ENCODE measurements around the gene PDXP. TPM values are rescaled to one million over a fixed set of nuclear protein-coding genes. Genes with fewer than 3 reads are reported as not detected.
A peak's percentile ranks its signal among the peaks of the same experiment; 100 is the strongest.

PDXP gene
- total and polyA plus RNA-seq, 2 of the 13 experiments (the other 11 are each of a cell fraction or from before 2014, with no cell fraction given) = 58.2 to 70.6 TPM

DNA sequence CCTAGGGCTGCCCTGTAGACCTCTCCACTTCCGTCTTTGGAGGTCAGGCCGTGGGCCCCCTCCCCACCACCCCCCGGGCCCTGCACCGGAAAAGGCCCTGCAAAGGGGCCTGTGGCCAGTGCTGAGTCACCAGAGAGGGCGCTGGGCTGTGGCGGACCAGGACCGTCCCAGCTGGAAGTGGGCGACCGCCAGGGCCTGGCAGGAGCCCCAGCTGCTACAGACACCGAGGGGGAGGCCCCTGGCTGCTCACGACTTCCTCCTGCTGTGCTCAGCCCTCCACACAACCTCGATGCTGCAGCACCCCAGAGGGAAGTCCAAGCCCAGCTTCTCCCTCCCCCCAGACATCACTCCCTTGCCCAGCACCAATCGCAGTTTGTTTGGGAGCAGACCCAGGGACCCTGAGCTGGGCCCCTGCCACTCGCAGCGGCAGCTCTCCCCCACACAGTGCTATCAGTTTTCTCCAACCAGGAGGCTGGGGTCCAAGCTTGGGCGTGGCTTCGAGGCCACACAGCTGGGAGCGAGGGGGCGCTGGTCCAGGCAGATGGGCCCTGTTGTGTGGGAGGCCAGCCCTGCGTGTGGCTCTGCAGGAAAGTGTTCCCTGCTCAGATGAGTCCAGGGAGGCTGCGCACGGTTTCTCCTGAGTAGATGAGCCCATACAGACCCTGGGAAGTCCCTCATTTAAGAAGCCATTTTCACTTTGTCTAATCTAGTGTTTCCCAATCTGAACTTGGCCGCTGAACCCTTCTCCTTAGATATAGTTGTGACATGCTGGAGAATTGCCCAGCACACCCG, 24.7 kb upstream of the PDXP start (continued):
- peak; percentile 42; the same call in 1 of the 2 replicates for TF ChIP-seq FOXO1 (CRISPR knock-in tag; IDR thresholded peaks at IDR 0.05)
- TF ChIP-seq, protein P1, sequence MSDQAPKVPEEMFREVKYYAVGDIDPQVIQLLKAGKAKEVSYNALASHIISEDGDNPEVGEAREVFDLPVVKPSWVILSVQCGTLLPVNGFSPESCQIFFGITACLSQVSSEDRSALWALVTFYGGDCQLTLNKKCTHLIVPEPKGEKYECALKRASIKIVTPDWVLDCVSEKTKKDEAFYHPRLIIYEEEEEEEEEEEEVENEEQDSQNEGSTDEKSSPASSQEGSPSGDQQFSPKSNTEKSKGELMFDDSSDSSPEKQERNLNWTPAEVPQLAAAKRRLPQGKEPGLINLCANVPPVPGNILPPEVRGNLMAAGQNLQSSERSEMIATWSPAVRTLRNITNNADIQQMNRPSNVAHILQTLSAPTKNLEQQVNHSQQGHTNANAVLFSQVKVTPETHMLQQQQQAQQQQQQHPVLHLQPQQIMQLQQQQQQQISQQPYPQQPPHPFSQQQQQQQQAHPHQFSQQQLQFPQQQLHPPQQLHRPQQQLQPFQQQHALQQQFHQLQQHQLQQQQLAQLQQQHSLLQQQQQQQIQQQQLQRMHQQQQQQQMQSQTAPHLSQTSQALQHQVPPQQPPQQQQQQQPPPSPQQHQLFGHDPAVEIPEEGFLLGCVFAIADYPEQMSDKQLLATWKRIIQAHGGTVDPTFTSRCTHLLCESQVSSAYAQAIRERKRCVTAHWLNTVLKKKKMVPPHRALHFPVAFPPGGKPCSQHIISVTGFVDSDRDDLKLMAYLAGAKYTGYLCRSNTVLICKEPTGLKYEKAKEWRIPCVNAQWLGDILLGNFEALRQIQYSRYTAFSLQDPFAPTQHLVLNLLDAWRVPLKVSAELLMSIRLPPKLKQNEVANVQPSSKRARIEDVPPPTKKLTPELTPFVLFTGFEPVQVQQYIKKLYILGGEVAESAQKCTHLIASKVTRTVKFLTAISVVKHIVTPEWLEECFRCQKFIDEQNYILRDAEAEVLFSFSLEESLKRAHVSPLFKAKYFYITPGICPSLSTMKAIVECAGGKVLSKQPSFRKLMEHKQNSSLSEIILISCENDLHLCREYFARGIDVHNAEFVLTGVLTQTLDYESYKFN (CRISPR knock-in tag; conservative IDR thresholded peaks at IDR 0.05) = peak; percentile 84
- TF ChIP-seq, protein P2, sequence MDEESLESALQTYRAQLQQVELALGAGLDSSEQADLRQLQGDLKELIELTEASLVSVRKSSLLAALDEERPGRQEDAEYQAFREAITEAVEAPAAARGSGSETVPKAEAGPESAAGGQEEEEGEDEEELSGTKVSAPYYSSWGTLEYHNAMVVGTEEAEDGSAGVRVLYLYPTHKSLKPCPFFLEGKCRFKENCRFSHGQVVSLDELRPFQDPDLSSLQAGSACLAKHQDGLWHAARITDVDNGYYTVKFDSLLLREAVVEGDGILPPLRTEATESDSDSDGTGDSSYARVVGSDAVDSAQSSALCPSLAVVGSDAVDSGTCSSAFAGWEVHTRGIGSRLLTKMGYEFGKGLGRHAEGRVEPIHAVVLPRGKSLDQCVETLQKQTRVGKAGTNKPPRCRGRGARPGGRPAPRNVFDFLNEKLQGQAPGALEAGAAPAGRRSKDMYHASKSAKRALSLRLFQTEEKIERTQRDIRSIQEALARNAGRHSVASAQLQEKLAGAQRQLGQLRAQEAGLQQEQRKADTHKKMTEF (CRISPR knock-in tag; IDR thresholded peaks at IDR 0.05) = peak; percentile 50
- TF ChIP-seq, protein P3, sequence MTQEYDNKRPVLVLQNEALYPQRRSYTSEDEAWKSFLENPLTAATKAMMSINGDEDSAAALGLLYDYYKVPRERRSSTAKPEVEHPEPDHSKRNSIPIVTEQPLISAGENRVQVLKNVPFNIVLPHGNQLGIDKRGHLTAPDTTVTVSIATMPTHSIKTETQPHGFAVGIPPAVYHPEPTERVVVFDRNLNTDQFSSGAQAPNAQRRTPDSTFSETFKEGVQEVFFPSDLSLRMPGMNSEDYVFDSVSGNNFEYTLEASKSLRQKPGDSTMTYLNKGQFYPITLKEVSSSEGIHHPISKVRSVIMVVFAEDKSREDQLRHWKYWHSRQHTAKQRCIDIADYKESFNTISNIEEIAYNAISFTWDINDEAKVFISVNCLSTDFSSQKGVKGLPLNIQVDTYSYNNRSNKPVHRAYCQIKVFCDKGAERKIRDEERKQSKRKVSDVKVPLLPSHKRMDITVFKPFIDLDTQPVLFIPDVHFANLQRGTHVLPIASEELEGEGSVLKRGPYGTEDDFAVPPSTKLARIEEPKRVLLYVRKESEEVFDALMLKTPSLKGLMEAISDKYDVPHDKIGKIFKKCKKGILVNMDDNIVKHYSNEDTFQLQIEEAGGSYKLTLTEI (CRISPR knock-in tag; conservative IDR thresholded peaks at IDR 0.05) = no peak
- TF ChIP-seq, protein P4, sequence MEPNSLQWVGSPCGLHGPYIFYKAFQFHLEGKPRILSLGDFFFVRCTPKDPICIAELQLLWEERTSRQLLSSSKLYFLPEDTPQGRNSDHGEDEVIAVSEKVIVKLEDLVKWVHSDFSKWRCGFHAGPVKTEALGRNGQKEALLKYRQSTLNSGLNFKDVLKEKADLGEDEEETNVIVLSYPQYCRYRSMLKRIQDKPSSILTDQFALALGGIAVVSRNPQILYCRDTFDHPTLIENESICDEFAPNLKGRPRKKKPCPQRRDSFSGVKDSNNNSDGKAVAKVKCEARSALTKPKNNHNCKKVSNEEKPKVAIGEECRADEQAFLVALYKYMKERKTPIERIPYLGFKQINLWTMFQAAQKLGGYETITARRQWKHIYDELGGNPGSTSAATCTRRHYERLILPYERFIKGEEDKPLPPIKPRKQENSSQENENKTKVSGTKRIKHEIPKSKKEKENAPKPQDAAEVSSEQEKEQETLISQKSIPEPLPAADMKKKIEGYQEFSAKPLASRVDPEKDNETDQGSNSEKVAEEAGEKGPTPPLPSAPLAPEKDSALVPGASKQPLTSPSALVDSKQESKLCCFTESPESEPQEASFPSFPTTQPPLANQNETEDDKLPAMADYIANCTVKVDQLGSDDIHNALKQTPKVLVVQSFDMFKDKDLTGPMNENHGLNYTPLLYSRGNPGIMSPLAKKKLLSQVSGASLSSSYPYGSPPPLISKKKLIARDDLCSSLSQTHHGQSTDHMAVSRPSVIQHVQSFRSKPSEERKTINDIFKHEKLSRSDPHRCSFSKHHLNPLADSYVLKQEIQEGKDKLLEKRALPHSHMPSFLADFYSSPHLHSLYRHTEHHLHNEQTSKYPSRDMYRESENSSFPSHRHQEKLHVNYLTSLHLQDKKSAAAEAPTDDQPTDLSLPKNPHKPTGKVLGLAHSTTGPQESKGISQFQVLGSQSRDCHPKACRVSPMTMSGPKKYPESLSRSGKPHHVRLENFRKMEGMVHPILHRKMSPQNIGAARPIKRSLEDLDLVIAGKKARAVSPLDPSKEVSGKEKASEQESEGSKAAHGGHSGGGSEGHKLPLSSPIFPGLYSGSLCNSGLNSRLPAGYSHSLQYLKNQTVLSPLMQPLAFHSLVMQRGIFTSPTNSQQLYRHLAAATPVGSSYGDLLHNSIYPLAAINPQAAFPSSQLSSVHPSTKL (CRISPR knock-in tag; IDR thresholded peaks at IDR 0.05) = peak; percentile 25; the same call in 1 of the 2 replicates
- peak; percentile 49 for TF ChIP-seq HNRNPK (IDR thresholded peaks at IDR 0.05; ENCODE audit: low read depth, low read length, poor library complexity, severe bottlenecking)
- TF ChIP-seq, protein P5, sequence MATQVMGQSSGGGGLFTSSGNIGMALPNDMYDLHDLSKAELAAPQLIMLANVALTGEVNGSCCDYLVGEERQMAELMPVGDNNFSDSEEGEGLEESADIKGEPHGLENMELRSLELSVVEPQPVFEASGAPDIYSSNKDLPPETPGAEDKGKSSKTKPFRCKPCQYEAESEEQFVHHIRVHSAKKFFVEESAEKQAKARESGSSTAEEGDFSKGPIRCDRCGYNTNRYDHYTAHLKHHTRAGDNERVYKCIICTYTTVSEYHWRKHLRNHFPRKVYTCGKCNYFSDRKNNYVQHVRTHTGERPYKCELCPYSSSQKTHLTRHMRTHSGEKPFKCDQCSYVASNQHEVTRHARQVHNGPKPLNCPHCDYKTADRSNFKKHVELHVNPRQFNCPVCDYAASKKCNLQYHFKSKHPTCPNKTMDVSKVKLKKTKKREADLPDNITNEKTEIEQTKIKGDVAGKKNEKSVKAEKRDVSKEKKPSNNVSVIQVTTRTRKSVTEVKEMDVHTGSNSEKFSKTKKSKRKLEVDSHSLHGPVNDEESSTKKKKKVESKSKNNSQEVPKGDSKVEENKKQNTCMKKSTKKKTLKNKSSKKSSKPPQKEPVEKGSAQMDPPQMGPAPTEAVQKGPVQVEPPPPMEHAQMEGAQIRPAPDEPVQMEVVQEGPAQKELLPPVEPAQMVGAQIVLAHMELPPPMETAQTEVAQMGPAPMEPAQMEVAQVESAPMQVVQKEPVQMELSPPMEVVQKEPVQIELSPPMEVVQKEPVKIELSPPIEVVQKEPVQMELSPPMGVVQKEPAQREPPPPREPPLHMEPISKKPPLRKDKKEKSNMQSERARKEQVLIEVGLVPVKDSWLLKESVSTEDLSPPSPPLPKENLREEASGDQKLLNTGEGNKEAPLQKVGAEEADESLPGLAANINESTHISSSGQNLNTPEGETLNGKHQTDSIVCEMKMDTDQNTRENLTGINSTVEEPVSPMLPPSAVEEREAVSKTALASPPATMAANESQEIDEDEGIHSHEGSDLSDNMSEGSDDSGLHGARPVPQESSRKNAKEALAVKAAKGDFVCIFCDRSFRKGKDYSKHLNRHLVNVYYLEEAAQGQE (IDR thresholded peaks at IDR 0.05; ENCODE audit: borderline replicate concordance in 1 of 2, low read depth in 1 of 2, low read length in 2 of 2) = no peak
- peak; percentile 38 for TF ChIP-seq GABPA (IDR thresholded peaks at IDR 0.05; ENCODE audit: low read depth, low read length)
- peak; percentile 84 for TF ChIP-seq GABPA (CRISPR knock-in tag; IDR thresholded peaks at IDR 0.05; ENCODE audit: low read depth)
- TF ChIP-seq, protein P6, sequence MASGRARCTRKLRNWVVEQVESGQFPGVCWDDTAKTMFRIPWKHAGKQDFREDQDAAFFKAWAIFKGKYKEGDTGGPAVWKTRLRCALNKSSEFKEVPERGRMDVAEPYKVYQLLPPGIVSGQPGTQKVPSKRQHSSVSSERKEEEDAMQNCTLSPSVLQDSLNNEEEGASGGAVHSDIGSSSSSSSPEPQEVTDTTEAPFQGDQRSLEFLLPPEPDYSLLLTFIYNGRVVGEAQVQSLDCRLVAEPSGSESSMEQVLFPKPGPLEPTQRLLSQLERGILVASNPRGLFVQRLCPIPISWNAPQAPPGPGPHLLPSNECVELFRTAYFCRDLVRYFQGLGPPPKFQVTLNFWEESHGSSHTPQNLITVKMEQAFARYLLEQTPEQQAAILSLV (CRISPR knock-in tag; IDR thresholded peaks at IDR 0.05; ENCODE audit: borderline replicate concordance) = no peak
- TF ChIP-seq SPEN (CRISPR knock-in tag; IDR thresholded peaks at IDR 0.05; ENCODE audit: low read depth) = peak; percentile 74

All from HepG2 (cell line).